DND-41 (cell line): ENCODE data around the gene GPR37.

Experiments used
- ATAC-seq: fragments of 200-7000 bp; cut with Tn5 transposase; 3 replicates; pipeline ENCODE4 v1.9.1; 2021; ENCODE audit warnings: low read depth; ENCODE audit not compliant: insufficient read depth
- DNase-seq: peaks from one replicate; pipeline ENCODE4 v3.0.0-alpha.2; 2020
- H2AFZ ChIP-seq: 2 replicates; pipeline ENCODE4 v1.6.0; 2012; ENCODE audit warnings: low read depth, low read length
- H3K27ac ChIP-seq: 2 replicates; pipeline ENCODE4 v1.5.1; 2012; ENCODE audit warnings: low read length, inconsistent platforms
- H3K27me3 ChIP-seq: fragments of 200-600 bp; sonication (generic); 2 replicates; pipeline ENCODE4 v1.6.0; 2012; ENCODE audit warnings: low read length, mild to moderate bottlenecking, inconsistent platforms; ENCODE audit not compliant: insufficient read depth, poor library complexity
- H3K36me3 ChIP-seq: 2 replicates; pipeline ENCODE4 v1.5.1; 2012; ENCODE audit warnings: low read length, inconsistent platforms; ENCODE audit not compliant: insufficient read depth
- H3K4me1 ChIP-seq: 2 replicates; pipeline ENCODE4 v1.5.1; 2012; ENCODE audit warnings: mild to moderate bottlenecking, low read length; ENCODE audit not compliant: insufficient read depth
- H3K4me2 ChIP-seq: 2 replicates; pipeline ENCODE4 v1.6.0; 2012; ENCODE audit warnings: mild to moderate bottlenecking, moderate library complexity, low read length, inconsistent platforms; ENCODE audit not compliant: insufficient read depth
- H3K4me3 ChIP-seq, 2 experiments: fragments of 200-600 bp in 1 of 2; shearing (Covaris generic) in 1 of 2; 2 replicates each; pipeline ENCODE4 v1.5.1; 2012 to 2016; ENCODE audit warnings: inconsistent platforms in 2 of 2, low read length in 2 of 2, mild to moderate bottlenecking in 2 of 2, low read depth in 1 of 2, moderate library complexity in 1 of 2
- H3K79me2 ChIP-seq: 2 replicates; pipeline ENCODE4 v1.6.0; 2012; ENCODE audit warnings: low read length, inconsistent platforms; ENCODE audit not compliant: insufficient read depth
- H3K9ac ChIP-seq: 2 replicates; pipeline ENCODE4 v1.6.0; 2012; ENCODE audit warnings: low read depth, mild to moderate bottlenecking, inconsistent platforms, low read length, moderate library complexity
- H3K9me3 ChIP-seq: 2 replicates; pipeline ENCODE4 v1.5.1; 2012; ENCODE audit warnings: low read length, moderate library complexity, mild to moderate bottlenecking, inconsistent platforms; ENCODE audit not compliant: insufficient read depth, severe bottlenecking
- H4K20me1 ChIP-seq: 2 replicates; pipeline ENCODE4 v1.6.0; 2012; ENCODE audit warnings: low read length; ENCODE audit not compliant: insufficient read depth
- EZH2 ChIP-seq: IDR thresholded peaks from 3 replicates; pipeline ENCODE4 v1.6.1; 2012; ENCODE audit warnings: borderline replicate concordance, low read depth, mild to moderate bottlenecking, moderate library complexity, low read length, inconsistent platforms; ENCODE audit not compliant: severe bottlenecking
- TF ChIP-seq, protein P1 (sequence below): IDR thresholded peaks from 2 replicates; pipeline ENCODE4 v1.5.1; 2012; ENCODE audit warnings: borderline replicate concordance, low read length, moderate library complexity, mild to moderate bottlenecking; ENCODE audit not compliant: poor library complexity, severe bottlenecking; ENCODE audit errors: extremely low read depth

GPR37 gene

DNA sequence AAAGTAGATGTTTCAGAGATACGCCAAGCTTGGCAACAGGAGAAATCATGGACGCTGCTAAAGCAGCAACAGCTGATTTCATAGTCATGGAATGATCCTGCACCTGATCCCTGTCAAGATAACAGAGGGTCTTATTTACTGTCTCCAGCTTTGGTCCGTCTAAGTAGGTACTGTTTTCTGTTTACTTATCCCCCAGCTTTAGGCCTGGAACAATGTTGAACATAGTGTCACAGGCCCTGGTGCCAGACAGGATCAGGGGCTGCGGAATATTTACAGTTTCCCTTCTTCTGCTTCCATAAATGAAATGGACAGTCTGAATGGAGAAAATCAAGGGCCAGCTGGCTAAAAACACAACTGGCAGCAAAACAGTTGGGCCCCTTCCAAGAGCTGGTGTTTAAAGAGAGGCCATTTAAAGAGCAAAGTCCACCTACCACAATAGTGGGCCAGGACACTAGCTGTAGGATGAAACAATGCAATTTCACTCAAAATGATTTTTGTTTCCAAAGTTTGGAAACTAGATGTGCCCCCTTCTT is 2.9 kb downstream of the GPR37 start:
- H4K20me1 ChIP-seq, result no peaks in the 10 kb centered on the region
- DNase-seq, result no peak
- no peak for ATAC-seq
- no peak overlapping the region for H3K4me2 ChIP-seq
- no peaks in the 10 kb centered on the region for H3K27me3 ChIP-seq
- no peaks in the 10 kb centered on the region for H3K4me1 ChIP-seq
- H3K36me3 ChIP-seq, result no peaks in the 10 kb centered on the region
- H2AFZ ChIP-seq, result no peak overlapping the region
- H3K27ac ChIP-seq, result no peak overlapping the region
- H3K9ac ChIP-seq, result no peak overlapping the region
- TF ChIP-seq EZH2, result no peak
- TF ChIP-seq, protein P1, sequence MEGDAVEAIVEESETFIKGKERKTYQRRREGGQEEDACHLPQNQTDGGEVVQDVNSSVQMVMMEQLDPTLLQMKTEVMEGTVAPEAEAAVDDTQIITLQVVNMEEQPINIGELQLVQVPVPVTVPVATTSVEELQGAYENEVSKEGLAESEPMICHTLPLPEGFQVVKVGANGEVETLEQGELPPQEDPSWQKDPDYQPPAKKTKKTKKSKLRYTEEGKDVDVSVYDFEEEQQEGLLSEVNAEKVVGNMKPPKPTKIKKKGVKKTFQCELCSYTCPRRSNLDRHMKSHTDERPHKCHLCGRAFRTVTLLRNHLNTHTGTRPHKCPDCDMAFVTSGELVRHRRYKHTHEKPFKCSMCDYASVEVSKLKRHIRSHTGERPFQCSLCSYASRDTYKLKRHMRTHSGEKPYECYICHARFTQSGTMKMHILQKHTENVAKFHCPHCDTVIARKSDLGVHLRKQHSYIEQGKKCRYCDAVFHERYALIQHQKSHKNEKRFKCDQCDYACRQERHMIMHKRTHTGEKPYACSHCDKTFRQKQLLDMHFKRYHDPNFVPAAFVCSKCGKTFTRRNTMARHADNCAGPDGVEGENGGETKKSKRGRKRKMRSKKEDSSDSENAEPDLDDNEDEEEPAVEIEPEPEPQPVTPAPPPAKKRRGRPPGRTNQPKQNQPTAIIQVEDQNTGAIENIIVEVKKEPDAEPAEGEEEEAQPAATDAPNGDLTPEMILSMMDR, result no peak
- no peaks in the 10 kb centered on the region for H3K79me2 ChIP-seq
- peaks cover 6% of the 10 kb centered on the region for H3K9me3 ChIP-seq
- no peak overlapping the region for H3K4me3 ChIP-seq

DNA sequence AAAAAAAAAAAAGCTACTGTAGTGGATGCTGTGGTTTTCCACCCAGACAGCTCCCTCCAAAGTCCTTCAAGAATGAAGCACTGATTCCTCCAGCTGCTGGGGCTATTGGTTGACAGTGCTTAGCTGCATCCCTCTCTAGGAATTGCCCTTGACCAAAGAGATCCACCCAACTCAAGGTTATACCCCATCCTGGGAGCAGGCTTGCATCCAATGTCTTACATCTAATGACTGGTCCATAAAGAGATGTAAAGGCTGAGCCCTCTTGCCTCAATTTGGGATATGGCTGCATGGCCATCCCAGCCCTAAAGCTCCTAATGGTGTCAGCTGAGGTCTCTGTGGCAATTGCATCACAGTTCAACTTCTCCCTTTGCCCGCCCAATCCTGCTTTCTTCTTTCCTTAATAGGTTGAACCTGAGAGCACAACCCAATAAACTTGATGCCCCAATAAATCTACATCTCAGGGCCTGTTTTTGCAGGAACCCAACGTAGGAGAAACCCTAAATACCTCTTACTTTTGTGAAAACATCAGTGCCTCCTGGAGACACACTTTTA is 4.4 kb downstream of the GPR37 start:
- Histone ChIP-seq H4K20me1 (no peaks in the 10 kb centered on the region), H3K4me1 (no peaks in the 10 kb centered on the region), H3K4me2 (no peak overlapping the region), H3K9me3 (peaks cover 6% of the 10 kb centered on the region), H2AFZ (no peak overlapping the region), H3K27me3 (no peaks in the 10 kb centered on the region), H3K79me2 (no peaks in the 10 kb centered on the region), H3K4me3 (no peak overlapping the region), H3K9ac (no peak overlapping the region), H3K27ac (no peak overlapping the region), H3K36me3 (no peaks in the 10 kb centered on the region)
- DNase-seq (no peak), ATAC-seq (no peak)
- TF ChIP-seq, protein P1, result no peak
- TF ChIP-seq EZH2, result no peak

DNA sequence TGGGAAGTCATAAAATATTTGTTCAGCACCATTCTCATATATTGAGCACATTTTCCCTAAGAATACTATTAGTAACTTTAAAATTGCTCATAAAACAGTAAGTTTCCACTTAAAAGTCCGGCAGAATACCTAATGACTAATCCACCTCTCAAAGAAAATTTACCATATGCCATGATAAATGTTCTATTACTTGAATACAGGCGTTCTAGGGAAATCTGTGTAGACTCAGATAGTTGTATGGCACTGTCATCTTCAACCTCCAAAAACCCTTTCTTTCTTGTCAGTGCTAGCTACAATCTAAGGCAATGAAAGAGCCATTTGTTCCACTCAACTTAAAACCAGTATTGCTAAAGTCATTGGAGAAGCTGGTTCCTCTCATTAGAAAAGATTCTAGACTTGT is 7.3 kb downstream of the GPR37 start:
- Histone ChIP-seq H3K4me1 (no peaks in the 10 kb centered on the region), H3K27me3 (no peaks in the 10 kb centered on the region), H3K4me2 (no peak overlapping the region), H3K4me3 (no peak overlapping the region), H3K36me3 (no peaks in the 10 kb centered on the region), H3K27ac (no peak overlapping the region), H3K9ac (no peak overlapping the region), H3K9me3 (no peaks in the 10 kb centered on the region), H2AFZ (no peak overlapping the region), H4K20me1 (no peaks in the 10 kb centered on the region), H3K79me2 (no peaks in the 10 kb centered on the region)
- TF ChIP-seq, protein P1, result no peak
- TF ChIP-seq EZH2, result no peak
- no peak for DNase-seq
- no peak for ATAC-seq
